ENCODE data around the gene TRAF5. TPM values are rescaled to one million over a fixed set of nuclear protein-coding genes. Genes with fewer than 3 reads are reported as not detected.

TRAF5 gene
- polyA plus RNA-seq, 2 of the 4 experiments (the other 2 are of a cell fraction): 8.2 to 14.6 TPM

DNA sequence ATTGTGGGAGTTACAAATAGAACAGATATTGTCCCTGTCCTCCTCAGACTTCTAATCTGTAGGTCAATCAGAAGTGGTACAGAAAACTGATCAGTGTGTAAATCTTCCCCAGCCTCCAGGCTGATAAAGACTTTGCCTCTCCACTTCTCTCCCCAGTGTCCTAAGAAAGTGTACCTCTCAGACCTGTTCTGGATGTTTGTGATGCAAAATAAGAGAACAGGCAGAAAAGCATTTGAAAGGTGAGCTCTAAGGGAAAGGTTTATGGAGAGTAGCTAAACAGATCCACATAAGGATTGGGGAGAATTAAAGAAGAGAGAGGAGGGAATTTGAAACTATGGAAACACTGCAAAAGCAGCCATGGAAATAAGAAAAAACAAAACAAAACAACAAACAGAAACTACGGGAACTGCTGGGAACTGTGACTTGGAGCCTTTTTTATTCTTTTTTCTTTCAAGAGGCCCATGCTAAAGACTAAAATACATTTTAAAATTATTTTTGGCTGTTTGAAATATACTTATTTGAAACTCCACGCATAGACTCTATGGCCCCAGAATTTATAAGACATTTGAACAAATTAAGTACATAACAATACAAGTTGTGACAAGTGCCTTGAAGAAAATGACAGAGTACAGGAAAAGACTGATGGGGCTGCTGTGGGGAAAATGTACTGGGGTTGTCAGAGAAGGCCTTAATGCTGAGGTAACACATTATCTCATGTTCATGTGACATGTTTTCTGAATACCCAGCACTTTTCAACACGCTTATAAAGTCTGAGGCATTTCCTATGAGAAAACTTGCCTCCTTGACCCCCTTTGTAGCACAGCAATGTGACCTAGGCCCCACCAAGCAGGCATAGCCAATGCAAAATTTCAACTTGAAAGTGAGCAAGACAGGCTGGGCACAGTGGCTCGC is 51.2 kb downstream of the TRAF5 start:
- WGBS (ENCODE audit: missing lambda C conversion rate): 92% methylated on average over 4 of the region's 4 CpGs
- no peak for FAIRE-seq

GRCh38 chr1:211378844-211379243 is 52.2 kb downstream of the TRAF5 start:
- Histone ChIP-seq H3K4me2 (no peak overlapping the region), H3K4me1 (peaks cover 9% of the 10 kb centered on the region; the same call in 2 of the 3 replicates), H3K9me3 (no peaks in the 10 kb centered on the region), H3K27ac (no peak overlapping the region), H3K4me3 (no peak overlapping the region)
- DNase-seq (ENCODE audit: low read depth in 1 of 2, low spot score in 1 of 2) (no peak), ATAC-seq (no peak), FAIRE-seq (no peak)
- WGBS (ENCODE audit: missing lambda C conversion rate): 79% methylated on average over 4 of the region's 4 CpGs
- TF ChIP-seq PHF8 (IDR thresholded peaks at IDR 0.05; ENCODE audit: borderline replicate concordance, low read depth): no peak
- TF ChIP-seq JUN (IDR thresholded peaks at IDR 0.05): no peak
- POLR2A ChIA-PET: no interaction called here
- CTCF ChIA-PET: no interaction called here

More for the DNA sequence above, 51.2 kb downstream of the TRAF5 start:
- no peaks in the 10 kb centered on the region for H3K9me3 ChIP-seq
- no peak for ATAC-seq
- CTCF ChIA-PET: no interaction called here
- POLR2A ChIA-PET: no interaction called here
- no peak for DNase-seq (ENCODE audit: low read depth in 1 of 2, low spot score in 1 of 2)
- no peak overlapping the region for H3K4me2 ChIP-seq
- no peak for TF ChIP-seq HOXB5 (CRISPR knock-in tag; IDR thresholded peaks at IDR 0.05)
- TF ChIP-seq MAFK (IDR thresholded peaks at IDR 0.05; ENCODE audit: partially characterized antibody): peak; percentile 7
- no peak overlapping the region for H3K4me3 ChIP-seq
- H3K27ac ChIP-seq: no peak overlapping the region
- H3K4me1 ChIP-seq: peaks cover 4% of the 10 kb centered on the region; the same call in 2 of the 3 replicates

- FAIRE-seq (no peak), DNase-seq (ENCODE audit: low read depth in 1 of 2, low spot score in 1 of 2) (no peak), ATAC-seq (no peak)
- H3K4me3 ChIP-seq: no peak overlapping the region
- H3K4me1 ChIP-seq: peaks cover 9% of the 10 kb centered on the region; the same call in 2 of the 3 replicates
- no peak overlapping the region for H3K27ac ChIP-seq
- ChIA-PET CTCF (interaction anchor here (2.1 kb wide), 1 partner anchor 56 kb away, joined by 9 read pairs; no protein-coding TSS in a partner anchor), POLR2A (no interaction called here)
- H3K4me2 ChIP-seq: no peak overlapping the region
- TF ChIP-seq TP53 (CRISPR knock-in tag; IDR thresholded peaks at IDR 0.05) (no peak), CBX2 (IDR thresholded peaks at IDR 0.05; ENCODE audit: borderline replicate concordance, low read depth) (no peak), JUNB (IDR thresholded peaks at IDR 0.05) (no peak), MYC (IDR thresholded peaks at IDR 0.05; ENCODE audit: borderline replicate concordance, low read length) (no peak), ZNF302 (CRISPR knock-in tag; IDR thresholded peaks at IDR 0.05) (no peak), ESRRA (IDR thresholded peaks at IDR 0.05; ENCODE audit: borderline replicate concordance, low read length) (no peak)
- TF ChIP-seq, protein P1, sequence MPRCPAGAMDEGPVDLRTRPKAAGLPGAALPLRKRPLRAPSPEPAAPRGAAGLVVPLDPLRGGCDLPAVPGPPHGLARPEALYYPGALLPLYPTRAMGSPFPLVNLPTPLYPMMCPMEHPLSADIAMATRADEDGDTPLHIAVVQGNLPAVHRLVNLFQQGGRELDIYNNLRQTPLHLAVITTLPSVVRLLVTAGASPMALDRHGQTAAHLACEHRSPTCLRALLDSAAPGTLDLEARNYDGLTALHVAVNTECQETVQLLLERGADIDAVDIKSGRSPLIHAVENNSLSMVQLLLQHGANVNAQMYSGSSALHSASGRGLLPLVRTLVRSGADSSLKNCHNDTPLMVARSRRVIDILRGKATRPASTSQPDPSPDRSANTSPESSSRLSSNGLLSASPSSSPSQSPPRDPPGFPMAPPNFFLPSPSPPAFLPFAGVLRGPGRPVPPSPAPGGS (IDR thresholded peaks at IDR 0.05): no peak
- no peaks in the 10 kb centered on the region for H3K9me3 ChIP-seq
Observed at GRCh38 chr1:211379446-211379845, 52.8 kb downstream of the TRAF5 start.

- POLR2A ChIA-PET: interaction anchor here (0.6 to 1.2 kb wide), 3 partner anchors 30 to 1006 kb away, joined by 3 to 4 read pairs (median 3); no protein-coding TSS in a partner anchor
- peak overlapping the region; percentile 81 for H3K4me3 ChIP-seq
- DNase-seq (ENCODE audit: low read depth in 1 of 2, low spot score in 1 of 2): no peak
- no peaks in the 10 kb centered on the region for H3K9me3 ChIP-seq
- CTCF ChIA-PET: interaction anchor here (0.8 to 2.2 kb wide), 6 partner anchors 19 to 132 kb away, joined by 3 to 9 read pairs (median 4); no protein-coding TSS in a partner anchor
- H3K4me2 ChIP-seq: peak overlapping the region; percentile 81
- peak overlapping the region; percentile 97 for H3K27ac ChIP-seq
- FAIRE-seq: no peak
- 74% methylated on average over 5 of the region's 5 CpGs for WGBS (ENCODE audit: missing lambda C conversion rate)
- H3K4me1 ChIP-seq: peaks cover 9% of the 10 kb centered on the region; the same call in 2 of the 3 replicates
- no peak; a peak in 1 of 6 replicates for ATAC-seq
- no peak for TF ChIP-seq NFE2L2 (conservative IDR thresholded peaks at IDR 0.05; ENCODE audit: low read length)
- no peak for TF ChIP-seq FOSL2 (IDR thresholded peaks at IDR 0.05)
- TF ChIP-seq FOSL2 (CRISPR knock-in tag; IDR thresholded peaks at IDR 0.05): no peak
- TF ChIP-seq BHLHE40 (IDR thresholded peaks at IDR 0.05; ENCODE audit: low read depth, low read length): no peak
- no peak for TF ChIP-seq CHD4 (IDR thresholded peaks at IDR 0.05; ENCODE audit: borderline replicate concordance)
- no peak for TF ChIP-seq MYC (IDR thresholded peaks at IDR 0.05; ENCODE audit: borderline replicate concordance, low read length)
- TF ChIP-seq CBX8 (IDR thresholded peaks at IDR 0.05): no peak
- TF ChIP-seq USF2 (IDR thresholded peaks at IDR 0.05): no peak
- TF ChIP-seq POLR2A (IDR thresholded peaks at IDR 0.05; ENCODE audit: low read length): no peak
- TF ChIP-seq HOXA7 (CRISPR knock-in tag; IDR thresholded peaks at IDR 0.05): no peak
- TF ChIP-seq CBX2 (IDR thresholded peaks at IDR 0.05; ENCODE audit: borderline replicate concordance, low read depth): no peak
- no peak for TF ChIP-seq FOSB (CRISPR knock-in tag; IDR thresholded peaks at IDR 0.05)
- TF ChIP-seq, protein P1 (IDR thresholded peaks at IDR 0.05): no peak
- TF ChIP-seq, protein P2, sequence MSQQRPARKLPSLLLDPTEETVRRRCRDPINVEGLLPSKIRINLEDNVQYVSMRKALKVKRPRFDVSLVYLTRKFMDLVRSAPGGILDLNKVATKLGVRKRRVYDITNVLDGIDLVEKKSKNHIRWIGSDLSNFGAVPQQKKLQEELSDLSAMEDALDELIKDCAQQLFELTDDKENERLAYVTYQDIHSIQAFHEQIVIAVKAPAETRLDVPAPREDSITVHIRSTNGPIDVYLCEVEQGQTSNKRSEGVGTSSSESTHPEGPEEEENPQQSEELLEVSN (IDR thresholded peaks at IDR 0.05; ENCODE audit: borderline replicate concordance, low read depth): no peak
Observed at GRCh38 chr1:211381481-211382181, 55.0 kb downstream of the TRAF5 start.
